Neural crest cell (in vitro differentiated cells): ENCODE results near the gene EMP2. TPM values are rescaled to one million over a fixed set of nuclear protein-coding genes. Genes with fewer than 3 reads are reported as not detected.

Experiments
- DNase-seq: peaks from one replicate; pipeline ENCODE4 v3.0.0; 2021; ENCODE audit warnings: low read depth, mixed read lengths, low spot score
- H3K27ac Mint-ChIP-seq: one replicate; pipeline ENCODE4 v1.8.0; 2021; ENCODE audit warnings: mild to moderate bottlenecking, mixed read lengths; ENCODE audit not compliant: unreplicated experiment
- H3K27me3 Mint-ChIP-seq: 2 replicates; pipeline ENCODE4 v1.8.0; 2021; ENCODE audit warnings: low read depth, mild to moderate bottlenecking, mixed read lengths
- H3K36me3 Mint-ChIP-seq: 2 replicates; pipeline ENCODE4 v1.8.0; 2021; ENCODE audit warnings: low read depth, mild to moderate bottlenecking, mixed read lengths
- H3K4me1 Mint-ChIP-seq: 2 replicates; pipeline ENCODE4 v1.8.0; 2021; ENCODE audit warnings: mixed read lengths
- H3K4me3 Mint-ChIP-seq: one replicate; pipeline ENCODE4 v1.8.0; 2021; ENCODE audit warnings: mild to moderate bottlenecking, mixed read lengths
- H3K9me3 Mint-ChIP-seq: 2 replicates; pipeline ENCODE4 v1.8.0; 2021; ENCODE audit warnings: mixed read lengths
- CTCF ChIP-seq: fragments of 200-600 bp; sonication (generic); conservative IDR thresholded peaks from 2 replicates; pipeline ENCODE4 v1.5.0; 2021; ENCODE audit warnings: antibody characterized with exemption, mild to moderate bottlenecking
- long read RNA-seq: library from polyadenylated mRNA; unstranded; transcript quantifications from one replicate; pipeline ENCODE4 v2.0.0, GENCODE V29; 2020
- total RNA-seq: library from RNA; stranded (reverse); gene quantifications from 2 replicates; pipeline ENCODE4 v1.2.1, GENCODE V29; 2021

Gene EMP2
- 23.4 and 28.1 TPM in 2 replicates for total RNA-seq
- long read RNA-seq, full-length matches to known transcripts = 1 of 7 reads
- long read RNA-seq, partial matches to known transcripts = 0 of 7 reads
- long read RNA-seq, other reads (novel, unspliced or antisense) = 6 of 7 reads

GRCh38 chr16:10579965-10580882 lies at the start of gene EMP2:
Gene EMP2, minus strand, starts transcription at chr16:10580598. Its CDS starts 32,981 bp downstream, at chr16:10547617.
- Mint-ChIP-seq H3K4me3 (peak within 1 kb of the TSS; percentile 92), H3K4me1 (peaks cover 55% of the 10 kb centered on the region), H3K36me3 (no peaks in the 10 kb centered on the region), H3K9me3 (no peaks in the 10 kb centered on the region), H3K27me3 (peaks cover 7% of the 10 kb centered on the region), H3K27ac (peak within 1 kb of the TSS; percentile 82)
- DNase-seq = peak; percentile 63
- TF ChIP-seq CTCF = peak; percentile 53

- no peaks in the 10 kb centered on the region for H3K9me3 Mint-ChIP-seq
- H3K27ac Mint-ChIP-seq = no peak overlapping the region
- TF ChIP-seq CTCF = no peak
- H3K4me1 Mint-ChIP-seq = no peaks in the 10 kb centered on the region
- no peak overlapping the region for H3K4me3 Mint-ChIP-seq
- H3K27me3 Mint-ChIP-seq = no peaks in the 10 kb centered on the region
- DNase-seq = no peak
- no peaks in the 10 kb centered on the region for H3K36me3 Mint-ChIP-seq
These were observed 49.2 kb upstream of the EMP2 start for GRCh38 chr16:10629592-10629963.

- Mint-ChIP-seq H3K9me3 (no peaks in the 10 kb centered on the region), H3K27ac (no peak overlapping the region), H3K4me1 (no peaks in the 10 kb centered on the region), H3K4me3 (no peak overlapping the region), H3K27me3 (no peaks in the 10 kb centered on the region), H3K36me3 (no peaks in the 10 kb centered on the region)
- DNase-seq = no peak
- no peak for TF ChIP-seq CTCF
These were observed 45.4 kb upstream of the EMP2 start for GRCh38 chr16:10625595-10626357.

GRCh38 chr16:10624527-10624926 lies 44.1 kb upstream of the EMP2 start:
- TF ChIP-seq CTCF = no peak
- Mint-ChIP-seq H3K9me3 (no peaks in the 10 kb centered on the region), H3K27me3 (no peaks in the 10 kb centered on the region), H3K4me1 (no peaks in the 10 kb centered on the region), H3K36me3 (no peaks in the 10 kb centered on the region), H3K27ac (no peak overlapping the region), H3K4me3 (no peak overlapping the region)
- DNase-seq = no peak

- H3K4me1 Mint-ChIP-seq = peaks cover 7% of the 10 kb centered on the region
- no peaks in the 10 kb centered on the region for H3K36me3 Mint-ChIP-seq
- H3K4me3 Mint-ChIP-seq = no peak overlapping the region
- H3K27ac Mint-ChIP-seq = no peak overlapping the region
- no peaks in the 10 kb centered on the region for H3K27me3 Mint-ChIP-seq
- H3K9me3 Mint-ChIP-seq = no peaks in the 10 kb centered on the region
- no peak for TF ChIP-seq CTCF
- DNase-seq = no peak
These were observed 42.7 kb upstream of the EMP2 start for GRCh38 chr16:10623059-10623458.
